HepG2 (cell line): Measurements from ENCODE around the gene ALKBH4. TPM values are rescaled to one million over a fixed set of nuclear protein-coding genes. Genes with fewer than 3 reads are reported as not detected.

Experiments
- ATAC-seq: fragments of 200-7000 bp; cut with Tn5 transposase; 3 replicates; pipeline ENCODE4 v1.9.1; 2020; ENCODE audit warnings: mild to moderate bottlenecking, moderate library complexity
- BruUV-seq: library from RNA; stranded (reverse); fragments of 400-500 nt; replicated peaks from 2 replicates; lab custom pipeline; 2021; lab: Mats Ljungman, UMichigan
- CTCF ChIA-PET: fragments of 300-600 bp; formaldehyde crosslinking; extraction: SDS; loops from one replicate; lab custom pipeline; 2021; ENCODE audit warnings: low total read pairs, inconsistent platforms, low intra/inter-chr PET ratio; lab: Yijun Ruan, JAX
- POLR2A ChIA-PET: fragments of 350-600 bp; sonication (Branson Sonifier 250); formaldehyde crosslinking; loops from one replicate; lab custom pipeline; 2020; ENCODE audit warnings: antibody characterized with exemption, inconsistent platforms; lab: Yijun Ruan, JAX
- DNase-seq: peaks from one replicate; pipeline ENCODE4 v3.0.0-alpha.2; 2015; ENCODE audit warnings: low spot score
- FAIRE-seq: peaks from 3 replicates; lab custom pipeline; 2011; peaks lifted over from hg19 to GRCh38; lab: Jason Lieb, UNC
- H2AFZ ChIP-seq: one replicate; pipeline ENCODE4 v1.6.1; 2011; ENCODE audit warnings: low read length, inconsistent platforms
- H3K27ac ChIP-seq: fragments of 300-600 bp; 3 replicates; pipeline ENCODE4 v1.8.0; 2011; ENCODE audit warnings: mixed run types, mild to moderate bottlenecking, mixed read lengths, low read length, inconsistent platforms; ENCODE audit not compliant: insufficient read depth; ENCODE audit errors: extremely low read length
- H3K27me3 ChIP-seq, 2 experiments: fragments of 200-600 bp in 1 of 2; 2 replicates in 1 of 2; 3 replicates in 1 of 2; pipeline versions ENCODE4 v1.6.0 to v1.8.0; 2011; ENCODE audit warnings: low read length in 2 of 2, mild to moderate bottlenecking in 2 of 2, moderate library complexity in 2 of 2, inconsistent platforms in 1 of 2; ENCODE audit not compliant: insufficient read depth in 2 of 2, control insufficient read depth in 1 of 2
- H3K36me3 ChIP-seq, 2 experiments: fragments of 200-600 bp in 1 of 2; replicated peaks in 1 of 2; 2 replicates in 1 of 2; 3 replicates in 1 of 2; pipeline versions ENCODE4 v1.5.1 to v1.8.0; 2011; ENCODE audit warnings: low read length in 2 of 2, inconsistent platforms in 1 of 2; ENCODE audit not compliant: insufficient read depth in 2 of 2, control insufficient read depth in 1 of 2
- H3K4me1 ChIP-seq: 2 replicates; pipeline ENCODE4 v1.5.1; 2012; ENCODE audit warnings: low read length, inconsistent platforms; ENCODE audit not compliant: insufficient read depth
- H3K4me2 ChIP-seq: 2 replicates; pipeline ENCODE4 v1.6.0; 2011; ENCODE audit warnings: low read depth, low read length, inconsistent platforms
- H3K4me3 ChIP-seq, 3 experiments: fragments of 200-600 bp in 1 of 3; sonication (generic), shearing (Covaris generic) in 1 of 3; replicated peaks in 1 of 3; 2 replicates each; pipeline ENCODE4 v1.5.1; 2011 to 2016; ENCODE audit warnings: low read length in 3 of 3, inconsistent platforms in 2 of 3, low read depth in 2 of 3, mild to moderate bottlenecking in 2 of 3, control low read depth in 1 of 3, mixed read lengths in 1 of 3; ENCODE audit not compliant: insufficient read depth in 1 of 3
- H3K79me2 ChIP-seq: one replicate; pipeline ENCODE4 v1.6.1; 2011; ENCODE audit warnings: low read length, inconsistent platforms; ENCODE audit not compliant: insufficient read depth
- H3K9ac ChIP-seq: 2 replicates; pipeline ENCODE4 v1.6.0; 2011; ENCODE audit warnings: mild to moderate bottlenecking, low read depth, low read length, inconsistent platforms; ENCODE audit not compliant: insufficient read depth
- H3K9me3 ChIP-seq: 2 replicates; pipeline ENCODE4 v1.5.1; 2012; ENCODE audit warnings: mild to moderate bottlenecking, low read length
- H4K20me1 ChIP-seq: 2 replicates; pipeline ENCODE4 v1.6.0; 2011; ENCODE audit warnings: inconsistent platforms, mild to moderate bottlenecking, low read length, moderate library complexity; ENCODE audit not compliant: insufficient read depth
- JUN ChIP-seq: sonication (generic); formaldehyde crosslinking; IDR thresholded peaks from 2 replicates; pipeline ENCODE4 v1.4.0; 2020; ENCODE audit warnings: mild to moderate bottlenecking, missing genetic modification reagents
- ZNF891 ChIP-seq: sonication (generic); formaldehyde crosslinking; IDR thresholded peaks from 2 replicates; pipeline ENCODE4 v1.5.0; 2020; ENCODE audit warnings: mild to moderate bottlenecking, missing genetic modification reagents
- WGBS: methylation state at CpG from one replicate; pipeline ENCODE4 v1.1.6; 2017; ENCODE audit warnings: low lambda C conversion rate; 5-methylcytosine and 5-hydroxymethylcytosine counted together
- in situ Hi-C: cut with HindIII; loops from 2 replicates; pipeline ENCODE4 v1.10.0; 2017; ENCODE audit warnings: low pct_unique_long_range_greater_than_20kb; ENCODE audit not compliant: extremely low pct_ligation_motif_present
- intact Hi-C: fragments of 100-400 bp; cut with micrococcal nuclease; formaldehyde crosslinking; loops from one replicate; pipeline ENCODE4 v1.10.0; 2022; ENCODE audit not compliant: unreplicated experiment
- polyA plus RNA-seq, 8 experiments: library from polyadenylated mRNA; depleted of rRNA in 3 of 8; stranded (reverse) in 7 of 8; unstranded in 1 of 8; fragments of >200 nt; fragmentation: Illumina TruSeq in 4 of 8; extraction: Trizol in 4 of 8; gene quantifications; 2 replicates each; pipeline versions ENCODE4 v1.2.1 to v1.2.3, GENCODE V29; 2011 to 2016; ENCODE audit warnings: low read depth in 4 of 8, missing spikeins in 1 of 8, mixed read lengths in 1 of 8; ENCODE audit not compliant: insufficient read depth in 1 of 8
- total RNA-seq, 5 experiments: library from RNA; depleted of rRNA; stranded (reverse); fragments of >200 nt; fragmentation: Illumina TruSeq; extraction: Trizol; gene quantifications; 2 replicates each; pipeline ENCODE4 v1.2.3, GENCODE V29; 2016; ENCODE audit warnings: low read depth in 1 of 5
- TF ChIP-seq, protein P1 (sequence below): sonication (generic); formaldehyde crosslinking; IDR thresholded peaks from 2 replicates; pipeline ENCODE4 v1.8.1; 2023; ENCODE audit warnings: missing genetic modification reagents, mild to moderate bottlenecking, borderline replicate concordance
- TF ChIP-seq, protein P2 (sequence below): sonication (generic); formaldehyde crosslinking; IDR thresholded peaks from 2 replicates; pipeline ENCODE4 v1.8.0; 2022; ENCODE audit warnings: mild to moderate bottlenecking, missing genetic modification reagents; ENCODE audit not compliant: insufficient replicate concordance
- TF ChIP-seq, protein P3 (sequence below): IDR thresholded peaks from 2 replicates; pipeline ENCODE4 v1.6.1; 2012; ENCODE audit warnings: inconsistent platforms
- TF ChIP-seq, protein P4 (sequence below): IDR thresholded peaks from 2 replicates; pipeline ENCODE4 v1.6.1; 2016

Gene ALKBH4
- total and polyA plus RNA-seq, 2 of the 13 experiments (the other 11 are each of a cell fraction or from before 2014, with no cell fraction given) = 2.6 to 8.8 TPM

DNA sequence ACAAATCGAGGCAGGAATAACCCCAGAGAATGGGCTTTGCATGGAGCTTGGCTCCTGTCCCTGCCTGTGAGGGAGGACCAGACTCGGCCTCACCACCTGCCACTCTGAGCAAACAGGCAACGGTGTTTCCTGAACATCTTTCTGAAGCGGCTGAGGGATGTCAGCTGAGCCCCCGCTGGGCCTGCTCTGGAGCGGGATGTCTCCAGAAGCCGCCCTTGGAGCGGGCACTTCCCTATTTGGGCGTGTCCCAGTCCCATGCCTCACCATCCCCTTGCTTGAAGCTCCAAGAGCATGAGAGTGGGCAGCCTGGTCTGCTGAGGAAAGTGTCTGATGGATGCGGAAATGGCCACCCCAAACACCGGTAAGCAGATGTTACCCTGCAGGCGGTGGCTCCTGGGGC, 10.2 kb downstream of the ALKBH4 start:
- ChIA-PET POLR2A (no interaction called here), CTCF (no interaction called here)

More for the DNA sequence above, 10.2 kb downstream of the ALKBH4 start:
- BruUV-seq = no TSS peak
- Histone ChIP-seq H3K27me3 (no peaks in the 10 kb centered on the region), H3K9ac (no peak overlapping the region), H3K4me1 (peaks cover 16% of the 10 kb centered on the region), H3K36me3 (peaks cover 7 to 10% of the 10 kb centered on the region in 2 experiments; a peak in 3 of 5 replicates), H2AFZ (no peak overlapping the region), H3K4me2 (no peak overlapping the region), H3K27ac (no peak overlapping the region), H4K20me1 (no peaks in the 10 kb centered on the region), H3K4me3 (no peak overlapping the region), H3K79me2 (no peaks in the 10 kb centered on the region), H3K9me3 (no peaks in the 10 kb centered on the region)
- WGBS = 78% methylated on average over 8 of the region's 12 CpGs
- no peak for FAIRE-seq
- no peak for DNase-seq
- TF ChIP-seq ZNF891 (CRISPR knock-in tag) (no peak), JUN (CRISPR knock-in tag) (no peak)
- TF ChIP-seq, protein P1, sequence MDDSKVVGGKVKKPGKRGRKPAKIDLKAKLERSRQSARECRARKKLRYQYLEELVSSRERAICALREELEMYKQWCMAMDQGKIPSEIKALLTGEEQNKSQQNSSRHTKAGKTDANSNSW (CRISPR knock-in tag) = no peak
- TF ChIP-seq, protein P2, sequence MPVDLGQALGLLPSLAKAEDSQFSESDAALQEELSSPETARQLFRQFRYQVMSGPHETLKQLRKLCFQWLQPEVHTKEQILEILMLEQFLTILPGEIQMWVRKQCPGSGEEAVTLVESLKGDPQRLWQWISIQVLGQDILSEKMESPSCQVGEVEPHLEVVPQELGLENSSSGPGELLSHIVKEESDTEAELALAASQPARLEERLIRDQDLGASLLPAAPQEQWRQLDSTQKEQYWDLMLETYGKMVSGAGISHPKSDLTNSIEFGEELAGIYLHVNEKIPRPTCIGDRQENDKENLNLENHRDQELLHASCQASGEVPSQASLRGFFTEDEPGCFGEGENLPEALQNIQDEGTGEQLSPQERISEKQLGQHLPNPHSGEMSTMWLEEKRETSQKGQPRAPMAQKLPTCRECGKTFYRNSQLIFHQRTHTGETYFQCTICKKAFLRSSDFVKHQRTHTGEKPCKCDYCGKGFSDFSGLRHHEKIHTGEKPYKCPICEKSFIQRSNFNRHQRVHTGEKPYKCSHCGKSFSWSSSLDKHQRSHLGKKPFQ (CRISPR knock-in tag) = no peak
- TF ChIP-seq, protein P3, sequence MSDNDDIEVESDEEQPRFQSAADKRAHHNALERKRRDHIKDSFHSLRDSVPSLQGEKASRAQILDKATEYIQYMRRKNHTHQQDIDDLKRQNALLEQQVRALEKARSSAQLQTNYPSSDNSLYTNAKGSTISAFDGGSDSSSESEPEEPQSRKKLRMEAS = no peak
- TF ChIP-seq, protein P4, sequence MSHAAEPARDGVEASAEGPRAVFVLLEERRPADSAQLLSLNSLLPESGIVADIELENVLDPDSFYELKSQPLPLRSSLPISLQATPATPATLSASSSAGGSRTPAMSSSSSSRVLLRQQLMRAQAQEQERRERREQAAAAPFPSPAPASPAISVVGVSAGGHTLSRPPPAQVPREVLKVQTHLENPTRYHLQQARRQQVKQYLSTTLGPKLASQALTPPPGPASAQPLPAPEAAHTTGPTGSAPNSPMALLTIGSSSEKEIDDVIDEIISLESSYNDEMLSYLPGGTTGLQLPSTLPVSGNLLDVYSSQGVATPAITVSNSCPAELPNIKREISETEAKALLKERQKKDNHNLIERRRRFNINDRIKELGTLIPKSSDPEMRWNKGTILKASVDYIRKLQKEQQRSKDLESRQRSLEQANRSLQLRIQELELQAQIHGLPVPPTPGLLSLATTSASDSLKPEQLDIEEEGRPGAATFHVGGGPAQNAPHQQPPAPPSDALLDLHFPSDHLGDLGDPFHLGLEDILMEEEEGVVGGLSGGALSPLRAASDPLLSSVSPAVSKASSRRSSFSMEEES = no peak
- intact Hi-C loops = no loop called here
- ATAC-seq = no peak
- in situ Hi-C loops = no loop called here
